ENCODE measurements around the gene FANCE.

Gene FANCE

DNA sequence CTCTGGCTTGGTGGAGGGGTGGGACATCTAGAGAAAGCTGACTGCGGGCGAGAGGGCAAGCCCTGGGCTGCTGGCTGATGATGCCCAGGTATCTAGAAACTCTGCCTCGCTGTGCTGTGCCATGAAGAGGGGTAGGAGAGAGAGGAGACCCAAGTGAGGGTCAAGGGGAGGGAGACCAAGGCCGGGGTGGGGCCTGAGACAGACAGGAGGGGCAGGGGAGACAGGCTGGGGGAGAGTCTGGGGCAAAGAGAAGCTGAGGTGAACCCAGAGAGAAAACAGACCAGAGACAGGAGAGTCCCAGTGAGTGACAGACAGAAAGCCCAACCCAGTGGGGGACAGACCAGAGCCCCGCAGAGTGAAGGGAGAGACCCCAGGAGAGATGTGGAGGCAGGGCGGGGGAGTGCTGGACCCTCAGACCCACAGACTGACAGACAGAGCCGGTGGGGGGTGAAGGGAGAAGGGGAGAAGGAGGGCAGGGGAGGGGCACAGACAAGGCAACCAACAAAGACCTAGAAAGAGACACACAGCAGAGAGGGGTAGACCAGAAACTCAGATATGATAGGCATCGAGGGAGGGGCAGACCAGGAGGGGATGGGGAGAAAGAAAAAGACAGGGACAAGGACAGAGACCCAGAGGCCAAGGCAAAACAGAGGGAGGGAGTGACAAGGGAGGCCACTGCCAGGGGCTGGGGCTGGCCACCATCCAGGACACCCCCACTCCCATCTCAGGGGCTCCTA, 38.9 kb downstream of the FANCE start:
- Mint-ChIP-seq H3K4me1 (peaks cover 28 to 35% of the 10 kb centered on the region in 2 donors), H3K9me3 (no peaks in the 10 kb centered on the region), H3K27me3 (peaks cover 25 to 36% of the 10 kb centered on the region in 2 donors), H3K36me3 (no peaks in the 10 kb centered on the region), H3K27ac (peak overlapping the region; percentile 34), H3K4me3 (no peak overlapping the region)
- no peak for DNase-seq
- ATAC-seq (replicated peaks) = no peak

DNA sequence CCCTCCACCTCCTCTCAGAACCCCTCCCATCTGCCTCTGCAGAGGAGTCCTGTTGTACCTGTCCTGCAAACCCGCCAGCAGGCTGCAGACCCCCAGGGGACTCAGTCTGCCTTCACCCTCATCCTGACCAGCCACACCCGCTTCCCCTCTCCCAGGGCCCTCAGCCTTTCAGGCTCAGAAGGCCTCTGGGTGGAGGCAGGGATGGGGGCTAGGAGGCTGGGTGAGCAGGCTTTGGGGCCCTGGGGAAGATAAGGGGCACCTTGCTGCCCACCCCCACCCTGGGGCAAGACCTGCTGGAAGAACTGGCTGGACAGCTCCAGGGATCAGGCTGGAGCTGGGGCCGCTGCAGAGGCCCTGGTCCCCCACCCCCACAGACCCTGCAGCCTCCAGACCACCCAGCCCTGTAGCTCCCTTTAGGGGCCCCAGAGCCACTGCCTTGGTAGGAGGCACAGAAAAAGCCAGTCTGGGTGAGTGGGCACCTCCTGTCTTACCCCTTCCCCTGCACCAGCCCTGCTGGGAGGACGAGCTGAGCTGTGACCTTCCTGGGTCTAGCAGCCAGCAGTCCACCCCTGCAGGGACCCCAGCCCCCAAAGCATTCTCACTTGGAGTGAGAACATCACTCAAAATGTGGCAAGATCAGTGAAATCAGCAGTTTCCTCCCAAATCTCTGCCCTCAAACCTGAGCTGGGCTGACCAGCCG, 39.6 kb downstream of the FANCE start:
- Mint-ChIP-seq H3K27ac (no peak overlapping the region), H3K9me3 (no peaks in the 10 kb centered on the region), H3K27me3 (peaks cover 25 to 36% of the 10 kb centered on the region in 2 donors), H3K4me1 (peaks cover 28 to 35% of the 10 kb centered on the region in 2 donors), H3K4me3 (no peak overlapping the region), H3K36me3 (no peaks in the 10 kb centered on the region)
- ATAC-seq (replicated peaks) (no peak), DNase-seq (no peak)

DNA sequence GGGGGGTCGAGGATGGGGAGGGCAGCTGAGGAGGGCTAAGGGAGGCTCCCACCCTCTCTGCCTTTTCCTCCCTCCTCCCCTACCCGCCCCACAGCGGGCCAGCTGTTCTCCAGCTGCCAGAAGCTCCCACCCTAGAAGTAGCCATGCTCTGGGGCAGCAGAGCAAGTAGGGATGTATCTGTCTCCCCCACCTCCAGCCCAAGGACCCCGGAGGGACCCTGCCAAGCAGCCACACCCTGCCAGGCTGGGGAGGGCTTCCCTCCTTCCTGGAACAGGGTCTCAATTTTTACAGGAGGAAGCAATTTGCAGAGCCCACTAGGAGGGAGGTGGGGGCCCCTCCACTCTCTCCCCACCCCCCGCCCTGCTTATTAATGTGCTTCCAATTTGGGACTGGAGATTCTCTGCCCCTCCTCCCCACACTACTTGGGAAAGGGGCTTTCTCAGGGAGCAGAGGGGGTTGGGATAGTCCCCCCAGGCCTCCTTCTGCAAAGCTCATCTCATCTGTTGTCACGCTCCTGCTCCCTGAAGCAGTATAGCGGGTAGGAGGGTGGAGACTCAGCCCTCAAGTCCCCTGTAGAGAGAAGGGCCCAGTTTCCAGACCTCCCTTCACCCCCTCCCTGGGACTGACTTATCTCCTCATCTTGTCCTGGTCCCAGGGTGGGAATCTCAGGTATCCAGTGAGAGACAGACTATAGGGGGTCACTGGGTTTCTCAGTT, 40.3 kb downstream of the FANCE start:
- H3K27me3 Mint-ChIP-seq = peaks cover 25 to 36% of the 10 kb centered on the region in 2 donors
- H3K36me3 Mint-ChIP-seq = no peaks in the 10 kb centered on the region
- H3K27ac Mint-ChIP-seq = no peak overlapping the region
- H3K9me3 Mint-ChIP-seq = no peaks in the 10 kb centered on the region
- ATAC-seq (replicated peaks) = no peak
- DNase-seq = no peak
- H3K4me3 Mint-ChIP-seq = no peak overlapping the region
- H3K4me1 Mint-ChIP-seq = peaks cover 28 to 35% of the 10 kb centered on the region in 2 donors

DNA sequence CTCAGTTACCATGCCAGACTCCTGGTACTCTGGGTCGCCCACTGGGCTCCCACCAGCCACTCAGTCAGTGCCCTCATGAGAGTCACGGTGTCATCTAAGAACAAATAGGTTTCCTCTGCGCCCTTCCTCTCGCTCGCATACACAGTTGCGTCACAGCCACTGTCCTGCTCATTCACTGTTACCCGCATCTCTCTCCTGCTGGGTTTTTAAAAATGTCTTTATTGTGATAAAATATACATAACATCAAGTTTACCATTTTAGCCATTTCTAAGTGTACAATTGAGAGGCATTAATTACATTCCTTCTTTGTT, 40.8 kb downstream of the FANCE start:
- H3K4me3 Mint-ChIP-seq = no peak overlapping the region
- H3K27ac Mint-ChIP-seq = no peak overlapping the region
- H3K4me1 Mint-ChIP-seq = peaks cover 28 to 37% of the 10 kb centered on the region in 2 donors
- ATAC-seq (replicated peaks) (no peak), DNase-seq (no peak)
- peaks cover 25 to 39% of the 10 kb centered on the region in 2 donors for H3K27me3 Mint-ChIP-seq
- no peaks in the 10 kb centered on the region for H3K36me3 Mint-ChIP-seq
- H3K9me3 Mint-ChIP-seq = no peaks in the 10 kb centered on the region

DNA sequence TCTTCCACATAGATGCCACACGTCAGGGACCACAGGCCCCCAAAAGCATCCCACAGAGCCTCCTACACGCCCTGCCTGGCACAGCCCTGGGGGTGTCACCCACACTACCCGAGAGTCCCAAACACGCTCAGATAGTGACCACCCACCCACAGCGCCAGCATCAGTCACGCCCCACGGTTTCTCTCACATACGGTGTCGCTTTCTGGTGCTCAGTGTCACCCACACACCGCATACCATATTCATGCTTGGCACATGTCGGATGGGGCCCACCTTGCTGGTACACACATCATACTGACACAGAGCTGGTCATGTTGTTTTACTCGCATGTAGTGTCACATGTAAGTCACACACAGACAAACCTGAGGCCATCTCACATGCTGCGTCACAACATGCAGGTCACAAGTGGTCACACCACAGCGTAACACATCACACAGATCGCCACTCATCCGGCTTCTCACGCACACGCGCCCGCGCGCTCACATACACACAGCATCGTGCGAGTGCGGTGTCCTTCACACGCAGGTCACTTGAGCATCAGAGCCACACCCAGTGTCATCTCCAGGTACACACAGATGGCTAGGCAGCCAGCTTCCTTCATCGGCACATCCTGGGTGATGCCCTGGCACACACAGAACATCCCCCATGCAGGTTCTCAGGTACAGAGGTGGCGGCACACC, 41.3 kb downstream of the FANCE start:
- ATAC-seq (replicated peaks) = no peak
- H3K27me3 Mint-ChIP-seq = peaks cover 30 to 44% of the 10 kb centered on the region in 2 donors

DNA sequence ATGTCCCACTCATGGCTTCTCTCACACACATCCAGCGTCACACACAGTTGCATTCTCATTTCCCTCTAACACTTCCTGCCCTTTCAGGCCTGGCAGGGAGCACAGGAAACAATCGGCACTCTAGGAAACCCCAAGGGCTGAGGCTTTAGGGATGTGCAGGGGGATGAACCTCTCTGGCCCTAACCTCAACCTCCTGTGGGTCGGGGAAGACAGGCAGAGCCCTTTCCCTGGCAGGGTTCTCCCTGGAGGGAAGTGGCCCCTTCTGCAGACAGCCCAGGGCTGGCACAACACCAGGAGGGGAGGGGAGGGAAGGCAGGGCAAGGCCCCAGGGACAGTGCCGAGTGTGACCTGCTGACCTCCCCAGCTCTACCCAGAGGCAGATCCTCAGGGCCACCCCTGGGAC, 42.0 kb downstream of the FANCE start:
- H3K9me3 Mint-ChIP-seq = no peaks in the 10 kb centered on the region
- ATAC-seq (replicated peaks) = peak; percentile 4 to 29
- no peak overlapping the region for H3K4me3 Mint-ChIP-seq
- no peak for DNase-seq
- H3K27me3 Mint-ChIP-seq = peaks cover 36 to 50% of the 10 kb centered on the region in 2 donors
- peaks cover 31 to 41% of the 10 kb centered on the region in 2 donors for H3K4me1 Mint-ChIP-seq
- H3K27ac Mint-ChIP-seq = peak overlapping the region; percentile 0
- H3K36me3 Mint-ChIP-seq = peaks cover 0 to 6% of the 10 kb centered on the region in 2 donors

More for the DNA sequence above, 41.3 kb downstream of the FANCE start:
- no peak for DNase-seq
- peaks cover 27 to 38% of the 10 kb centered on the region in 2 donors for H3K4me1 Mint-ChIP-seq
- H3K36me3 Mint-ChIP-seq = peaks cover 0 to under 1% of the 10 kb centered on the region in 2 donors
- no peak overlapping the region for H3K27ac Mint-ChIP-seq
- H3K4me3 Mint-ChIP-seq = no peak overlapping the region
- H3K9me3 Mint-ChIP-seq = no peaks in the 10 kb centered on the region

DNA sequence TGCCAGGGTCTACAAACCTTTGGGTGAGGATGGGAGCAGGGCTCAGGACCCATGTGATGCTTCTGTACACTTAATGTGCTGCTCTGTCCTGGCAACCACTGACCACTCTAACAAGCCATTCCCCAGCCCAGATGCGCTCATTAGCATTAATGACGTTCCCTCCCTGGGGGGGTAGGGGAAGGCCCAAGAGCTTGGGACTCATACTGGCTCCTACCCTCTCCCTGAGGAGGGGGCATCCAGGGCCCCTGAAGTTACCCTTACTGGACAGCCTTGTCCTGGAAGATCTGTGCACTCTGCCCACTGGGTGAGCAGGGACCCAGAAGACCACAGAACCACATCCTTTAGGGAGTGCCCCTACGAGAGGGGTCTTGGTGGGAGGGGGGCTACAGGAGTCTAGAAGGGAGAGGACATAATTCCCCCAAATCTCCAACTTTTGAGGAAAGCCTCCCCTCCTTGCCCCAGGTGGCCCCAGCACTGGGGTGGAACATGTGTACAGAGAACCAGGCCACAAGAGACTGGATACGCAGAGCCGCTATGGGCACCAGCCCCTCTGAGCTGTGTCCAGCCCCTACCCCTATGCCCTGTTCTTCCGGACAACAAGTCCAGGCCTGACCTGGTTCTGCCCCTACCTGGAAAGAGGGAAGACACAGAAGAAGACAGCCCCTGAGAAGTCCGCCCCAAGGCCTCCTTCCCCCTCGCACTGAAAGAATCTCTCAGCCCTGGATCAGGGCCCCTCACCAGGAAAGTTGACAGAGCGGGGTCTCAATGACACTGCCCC, 43.3 kb downstream of the FANCE start:
- Mint-ChIP-seq H3K27me3 (peaks cover 44 to 56% of the 10 kb centered on the region in 2 donors), H3K4me3 (peak overlapping the region; percentile 50 to 51), H3K36me3 (peaks cover 0 to 6% of the 10 kb centered on the region in 2 donors), H3K4me1 (peaks cover 31 to 41% of the 10 kb centered on the region in 2 donors), H3K9me3 (no peaks in the 10 kb centered on the region), H3K27ac (no peak overlapping the region)
- ATAC-seq (replicated peaks) = no peak
- no peak for DNase-seq

DNA sequence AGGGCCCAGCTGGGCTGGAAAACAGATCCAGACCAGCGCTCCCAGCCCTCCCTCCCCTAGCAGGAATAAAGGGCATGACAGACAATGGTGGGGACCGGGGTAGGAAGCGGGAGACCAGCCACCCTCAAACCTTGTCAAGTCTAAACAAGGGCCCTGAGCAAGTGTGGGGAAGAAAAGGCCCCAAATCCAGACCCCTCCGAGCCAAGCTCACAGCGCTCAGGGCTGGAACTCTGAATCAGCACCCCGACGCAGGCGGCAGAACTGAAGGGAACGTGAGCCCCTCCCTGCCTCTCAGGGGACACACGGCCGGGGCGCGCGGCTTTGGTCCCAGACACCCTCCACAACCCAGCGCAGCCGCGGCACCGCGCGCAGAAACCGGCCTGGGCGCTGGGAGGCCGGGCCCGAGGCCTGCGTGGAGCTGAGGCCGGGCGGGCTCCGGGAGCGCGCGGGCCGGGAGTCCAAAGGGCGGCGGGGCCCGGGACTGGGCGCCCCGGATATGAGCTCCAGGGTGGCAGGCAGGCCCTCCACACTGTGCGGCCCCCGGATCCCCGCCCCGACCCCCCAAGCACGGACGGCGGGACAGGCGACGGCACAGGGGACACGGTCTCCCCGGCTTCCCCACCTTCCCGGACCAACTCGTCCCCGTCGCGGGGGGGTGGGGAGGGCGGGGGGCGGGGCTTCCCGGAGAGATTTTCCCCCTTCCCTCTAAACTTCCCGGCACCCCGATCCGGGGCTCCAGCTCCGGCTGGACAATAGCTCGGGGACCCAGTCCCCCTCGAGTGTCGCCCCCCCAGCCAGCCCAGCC, 44.1 kb downstream of the FANCE start:
- H3K9me3 Mint-ChIP-seq = no peaks in the 10 kb centered on the region
- H3K36me3 Mint-ChIP-seq = peaks cover 0 to 6% of the 10 kb centered on the region in 2 donors
- no peak overlapping the region for H3K27ac Mint-ChIP-seq
- H3K4me1 Mint-ChIP-seq = peaks cover 31 to 41% of the 10 kb centered on the region in 2 donors
- DNase-seq = no peak
- ATAC-seq (replicated peaks) = no peak
- H3K27me3 Mint-ChIP-seq = peaks cover 43 to 55% of the 10 kb centered on the region in 2 donors
- H3K4me3 Mint-ChIP-seq = peak overlapping the region; percentile 50 to 59

DNA sequence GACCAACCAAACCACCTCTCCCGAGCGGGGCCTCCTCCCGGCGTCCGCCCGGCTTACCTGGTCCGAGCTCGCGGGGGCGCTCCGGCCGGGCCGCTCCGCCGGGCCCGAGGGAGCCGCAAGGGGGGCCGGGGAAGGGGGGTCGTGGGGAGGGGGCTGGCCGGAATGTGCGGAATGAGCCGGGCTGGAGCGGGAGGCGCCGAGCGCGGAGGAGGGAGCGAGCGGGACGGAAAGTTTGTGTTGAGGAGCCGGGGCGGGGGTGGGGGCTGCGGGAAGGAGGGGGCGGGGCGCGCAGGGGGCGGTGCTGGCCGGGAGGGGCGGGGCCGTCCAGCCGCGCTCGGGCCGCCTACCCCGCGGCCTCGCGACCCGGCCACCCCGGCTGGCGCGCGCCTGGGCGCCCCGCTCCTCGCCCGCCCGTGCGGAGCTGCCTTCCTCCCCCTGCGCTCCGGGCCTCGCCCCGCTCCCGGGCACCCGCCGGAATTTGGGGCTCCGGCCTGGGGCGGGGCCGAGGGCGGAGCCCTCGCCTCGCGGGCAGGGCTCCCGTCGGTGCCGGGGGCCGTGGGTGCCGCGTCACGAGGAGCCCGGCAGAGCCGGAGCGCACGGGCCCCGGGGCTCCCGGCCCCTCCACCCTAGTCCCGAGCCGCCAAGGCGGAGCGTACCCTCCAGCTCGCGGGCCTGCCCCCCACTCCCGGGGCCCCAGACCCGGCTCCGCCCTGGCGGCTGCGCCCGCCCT, 44.9 kb downstream of the FANCE start, which contains the start of gene TEAD3:
Gene TEAD3, minus strand, starts transcription at position 239 of the 730 bp plus-strand sequence.
- peaks cover 31 to 41% of the 10 kb centered on the region in 2 donors for H3K4me1 Mint-ChIP-seq
- H3K27ac Mint-ChIP-seq = peak within 1 kb of the TSS; percentile 56
- peaks cover 45 to 48% of the 10 kb centered on the region in 2 donors for H3K27me3 Mint-ChIP-seq
- DNase-seq (no peak), ATAC-seq (replicated peaks) (peak; percentile 62 to 68)
- H3K9me3 Mint-ChIP-seq = no peaks in the 10 kb centered on the region
- peak within 1 kb of the TSS; percentile 77 to 83 for H3K4me3 Mint-ChIP-seq
- peaks cover 0 to 6% of the 10 kb centered on the region in 2 donors for H3K36me3 Mint-ChIP-seq

DNA sequence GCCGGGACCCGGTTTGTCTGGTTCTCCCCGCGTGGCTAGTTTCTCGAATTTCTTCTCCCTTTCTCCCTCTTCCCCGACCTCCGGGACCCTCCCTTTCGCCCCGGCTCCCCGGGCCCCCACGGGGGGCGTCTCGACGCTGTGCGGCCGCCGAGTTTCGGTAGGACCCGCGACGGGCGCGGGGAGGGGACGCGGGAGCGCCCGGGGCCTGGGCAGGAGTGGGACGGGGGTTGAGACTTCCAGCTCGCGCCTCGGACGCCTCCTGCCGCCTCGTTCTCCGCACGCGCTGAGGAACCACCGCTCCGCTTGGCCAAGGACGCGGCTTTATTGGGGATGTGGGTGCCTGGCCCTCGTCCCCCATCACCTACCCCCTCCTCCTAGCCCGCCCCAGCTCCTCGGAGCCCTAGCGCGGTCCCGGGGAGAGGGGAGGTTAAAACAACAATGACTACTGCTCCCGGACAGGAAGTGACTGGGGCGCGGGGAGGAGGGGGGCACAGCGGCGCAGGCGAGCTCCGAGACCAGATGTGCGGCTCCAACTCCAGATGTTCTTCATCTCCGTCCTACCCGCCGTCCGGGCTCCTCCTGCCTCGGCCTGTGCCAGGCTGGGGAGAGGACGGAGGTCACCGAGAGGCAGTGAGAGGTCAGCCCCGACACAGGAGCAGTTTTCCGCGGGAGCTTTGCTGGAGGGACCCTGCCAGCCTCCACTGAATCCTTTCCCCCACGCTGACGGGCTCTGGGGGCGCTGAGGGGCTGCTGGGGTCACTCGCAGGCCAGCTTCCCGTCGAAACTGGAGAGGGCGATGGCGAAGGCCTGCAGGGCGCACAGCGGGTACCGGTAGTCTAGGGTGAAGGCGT, 45.7 kb downstream of the FANCE start:
- H3K4me1 Mint-ChIP-seq = peaks cover 29 to 37% of the 10 kb centered on the region in 2 donors
- H3K27me3 Mint-ChIP-seq = peaks cover 42 to 46% of the 10 kb centered on the region in 2 donors
- ATAC-seq (replicated peaks) = peak; percentile 33 to 37
- DNase-seq = no peak
- peak overlapping the region; percentile 56 for H3K27ac Mint-ChIP-seq
- H3K36me3 Mint-ChIP-seq = peaks cover 0 to 6% of the 10 kb centered on the region in 2 donors
- H3K4me3 Mint-ChIP-seq = peak overlapping the region; percentile 77 to 83
- H3K9me3 Mint-ChIP-seq = no peaks in the 10 kb centered on the region

DNA sequence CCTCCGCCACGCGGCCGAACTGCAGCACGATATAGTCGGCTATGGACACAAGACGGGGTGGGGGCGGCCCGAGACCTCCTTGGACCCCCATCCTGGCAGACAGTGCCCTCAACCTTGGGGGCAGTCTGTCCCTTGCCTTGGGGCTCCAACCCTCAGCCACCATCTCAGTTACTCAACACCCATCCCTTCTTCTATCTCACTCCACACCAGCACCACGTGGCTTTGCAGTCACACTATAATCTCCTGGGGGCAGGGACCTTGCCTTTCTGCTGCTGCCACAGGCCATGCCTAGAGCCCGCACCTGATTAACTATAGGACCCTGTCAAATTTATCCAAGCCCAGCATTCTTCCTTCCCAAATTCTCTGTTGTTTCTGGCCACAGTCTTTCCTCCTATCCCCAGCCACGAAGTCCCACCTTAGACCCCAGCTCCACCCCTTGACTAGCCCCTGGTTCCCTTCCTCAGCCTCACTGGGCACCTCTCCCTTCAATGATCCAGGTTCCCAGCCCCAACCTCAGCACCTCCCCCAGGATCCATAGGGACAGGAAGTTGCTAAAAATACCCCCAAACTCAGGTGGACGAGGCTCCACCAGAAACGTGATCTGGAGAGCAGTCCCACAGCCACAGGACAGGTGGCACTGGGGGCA, 46.4 kb downstream of the FANCE start:
- ATAC-seq (replicated peaks) (no peak), DNase-seq (no peak)
- Mint-ChIP-seq H3K27ac (peak overlapping the region; percentile 88), H3K27me3 (peaks cover 40 to 47% of the 10 kb centered on the region in 2 donors), H3K4me1 (peaks cover 24 to 30% of the 10 kb centered on the region in 2 donors), H3K9me3 (no peaks in the 10 kb centered on the region), H3K36me3 (peaks cover 0 to 6% of the 10 kb centered on the region in 2 donors), H3K4me3 (peak overlapping the region; percentile 77 to 83)
